Measurements from ENCODE around the gene DNAJC11. TPM values are rescaled to one million over a fixed set of nuclear protein-coding genes. Genes with fewer than 3 reads are reported as not detected.

Gene DNAJC11
- polyA plus RNA-seq, 1 of the 3 experiments (the other 2 are of a cell fraction), result 38.2 TPM

DNA sequence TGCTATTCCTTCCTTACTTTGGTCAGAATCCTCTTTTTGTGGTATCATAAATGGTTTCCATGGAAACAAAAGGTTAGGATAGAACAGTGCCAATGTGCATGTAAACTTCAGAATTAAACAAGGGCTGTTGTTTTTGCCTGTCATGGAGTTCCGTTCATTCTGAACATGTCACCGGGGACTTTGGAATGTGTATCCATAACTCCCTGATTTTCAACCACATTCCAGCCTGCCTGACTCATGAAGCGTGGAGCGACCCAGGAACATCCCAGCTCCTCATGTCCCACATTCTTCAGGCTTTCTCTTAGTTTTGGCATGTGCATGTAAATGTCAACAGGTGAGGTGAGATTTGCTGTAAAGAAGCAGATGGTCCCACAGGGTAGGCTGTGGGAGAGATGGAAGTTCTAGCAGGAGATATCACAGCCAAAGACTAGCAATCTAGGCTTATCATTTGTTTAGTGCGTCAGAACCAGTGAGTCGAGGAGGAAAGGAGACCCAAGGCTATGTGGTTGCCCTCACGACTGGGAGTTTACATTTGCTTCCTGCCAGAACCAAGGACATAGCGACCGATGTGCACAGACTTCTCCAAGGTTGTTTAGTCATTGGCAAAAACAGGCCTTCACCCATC is 23.0 kb upstream of the DNAJC11 start:
- DNase-seq, result no peak
- Histone ChIP-seq H3K36me3 (replicated peaks in 1 of 2; ENCODE audit: control insufficient read depth in 1 of 2, insufficient read depth in 2 of 2, low read length in 1 of 2) (no peaks in the 10 kb centered on the region), H3K4me2 (no peak overlapping the region), H2AFZ (ENCODE audit: low read depth) (peak overlapping the region; percentile 66; the same call in 1 of the 2 replicates), H3K9me2 (no peaks in the 10 kb centered on the region), H4K20me1 (ENCODE audit: insufficient read depth) (no peaks in the 10 kb centered on the region), H3K9ac (no peak overlapping the region), H3K4me3 (ENCODE audit: low read depth in 2 of 2, low read length in 1 of 2) (no peak overlapping the region), H3K27me3 (ENCODE audit: insufficient read depth) (no peaks in the 10 kb centered on the region), H3F3A (replicated peaks; ENCODE audit: insufficient read depth) (no peaks in the 10 kb centered on the region), H3K9me3 (no peaks in the 10 kb centered on the region), H3K27ac (ENCODE audit: low read depth in 2 of 2, low read length in 1 of 2) (peak overlapping the region in 1 of 2 experiments; percentile 73; a peak in 2 of 4 replicates), H3K4me1 (ENCODE audit: control insufficient read depth in 1 of 2, insufficient read depth in 2 of 2, low read depth in 1 of 2, low read length in 1 of 2) (0 out of 4 replicates have a peak, but pooled peaks cover 0 to 2% of the 10 kb centered on the region in 2 experiments), H3K79me2 (ENCODE audit: insufficient read depth) (no peaks in the 10 kb centered on the region)
- TF ChIP-seq ELF1 (IDR thresholded peaks at IDR 0.05), result no peak
- TF ChIP-seq JUND (IDR thresholded peaks at IDR 0.05), result peak; percentile 58
- TF ChIP-seq IRF3 (IDR thresholded peaks at IDR 0.05; ENCODE audit: low read depth, low read length), result no peak
- TF ChIP-seq, protein P1, sequence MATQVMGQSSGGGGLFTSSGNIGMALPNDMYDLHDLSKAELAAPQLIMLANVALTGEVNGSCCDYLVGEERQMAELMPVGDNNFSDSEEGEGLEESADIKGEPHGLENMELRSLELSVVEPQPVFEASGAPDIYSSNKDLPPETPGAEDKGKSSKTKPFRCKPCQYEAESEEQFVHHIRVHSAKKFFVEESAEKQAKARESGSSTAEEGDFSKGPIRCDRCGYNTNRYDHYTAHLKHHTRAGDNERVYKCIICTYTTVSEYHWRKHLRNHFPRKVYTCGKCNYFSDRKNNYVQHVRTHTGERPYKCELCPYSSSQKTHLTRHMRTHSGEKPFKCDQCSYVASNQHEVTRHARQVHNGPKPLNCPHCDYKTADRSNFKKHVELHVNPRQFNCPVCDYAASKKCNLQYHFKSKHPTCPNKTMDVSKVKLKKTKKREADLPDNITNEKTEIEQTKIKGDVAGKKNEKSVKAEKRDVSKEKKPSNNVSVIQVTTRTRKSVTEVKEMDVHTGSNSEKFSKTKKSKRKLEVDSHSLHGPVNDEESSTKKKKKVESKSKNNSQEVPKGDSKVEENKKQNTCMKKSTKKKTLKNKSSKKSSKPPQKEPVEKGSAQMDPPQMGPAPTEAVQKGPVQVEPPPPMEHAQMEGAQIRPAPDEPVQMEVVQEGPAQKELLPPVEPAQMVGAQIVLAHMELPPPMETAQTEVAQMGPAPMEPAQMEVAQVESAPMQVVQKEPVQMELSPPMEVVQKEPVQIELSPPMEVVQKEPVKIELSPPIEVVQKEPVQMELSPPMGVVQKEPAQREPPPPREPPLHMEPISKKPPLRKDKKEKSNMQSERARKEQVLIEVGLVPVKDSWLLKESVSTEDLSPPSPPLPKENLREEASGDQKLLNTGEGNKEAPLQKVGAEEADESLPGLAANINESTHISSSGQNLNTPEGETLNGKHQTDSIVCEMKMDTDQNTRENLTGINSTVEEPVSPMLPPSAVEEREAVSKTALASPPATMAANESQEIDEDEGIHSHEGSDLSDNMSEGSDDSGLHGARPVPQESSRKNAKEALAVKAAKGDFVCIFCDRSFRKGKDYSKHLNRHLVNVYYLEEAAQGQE (IDR thresholded peaks at IDR 0.05; ENCODE audit: low read depth, low read length), result 0 out of 2 replicates have a peak, but pooled peaks have one; percentile 22
- TF ChIP-seq SIN3A (IDR thresholded peaks at IDR 0.05; ENCODE audit: borderline replicate concordance, low read depth, low read length), result 0 out of 2 replicates have a peak, but pooled peaks have one; percentile 62
- TF ChIP-seq TEAD4 (IDR thresholded peaks at IDR 0.05; ENCODE audit: borderline replicate concordance, insufficient read depth), result peak; percentile 69; the same call in 1 of the 2 replicates
- peak; percentile 64; the same call in 1 of the 2 replicates for TF ChIP-seq FOSL2 (IDR thresholded peaks at IDR 0.05; ENCODE audit: borderline replicate concordance, low read depth)
- no peak for TF ChIP-seq RCOR1 (IDR thresholded peaks at IDR 0.05; ENCODE audit: low read length)
- no peak for TF ChIP-seq EZH2phosphoT487 (IDR thresholded peaks at IDR 0.05; ENCODE audit: borderline replicate concordance, low read depth)
- no peak for TF ChIP-seq RFX5 (IDR thresholded peaks at IDR 0.05; ENCODE audit: low read length)
- peak; percentile 42 for TF ChIP-seq TCF12 (IDR thresholded peaks at IDR 0.05)
- TF ChIP-seq SMC3 (IDR thresholded peaks at IDR 0.05; ENCODE audit: low read depth, low read length), result no peak
- TF ChIP-seq NRF1 (IDR thresholded peaks at IDR 0.05; ENCODE audit: low read depth, low read length), result no peak
- TF ChIP-seq, protein P2, sequence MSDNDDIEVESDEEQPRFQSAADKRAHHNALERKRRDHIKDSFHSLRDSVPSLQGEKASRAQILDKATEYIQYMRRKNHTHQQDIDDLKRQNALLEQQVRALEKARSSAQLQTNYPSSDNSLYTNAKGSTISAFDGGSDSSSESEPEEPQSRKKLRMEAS (IDR thresholded peaks at IDR 0.05; ENCODE audit: low read depth), result peak; percentile 54; the same call in 1 of the 2 replicates
- ChIA-PET POLR2A (no interaction called here), CTCF (interaction anchor here (1.1 kb wide), 1 partner anchor 10 kb away, joined by 3 read pairs; no protein-coding TSS in a partner anchor)
- WGBS (ENCODE audit: low lambda C conversion rate), result 40% methylated on average over 7 of the region's 9 CpGs

Measured in SK-N-SH (cell line).